ENCODE data around the gene CEBPZ.
"Not testable (repeated sequence)": the region's sequence is repeated elsewhere in the genome, so short reads cannot be mapped to it uniquely, and the experiment has no call there.

CEBPZ gene

DNA sequence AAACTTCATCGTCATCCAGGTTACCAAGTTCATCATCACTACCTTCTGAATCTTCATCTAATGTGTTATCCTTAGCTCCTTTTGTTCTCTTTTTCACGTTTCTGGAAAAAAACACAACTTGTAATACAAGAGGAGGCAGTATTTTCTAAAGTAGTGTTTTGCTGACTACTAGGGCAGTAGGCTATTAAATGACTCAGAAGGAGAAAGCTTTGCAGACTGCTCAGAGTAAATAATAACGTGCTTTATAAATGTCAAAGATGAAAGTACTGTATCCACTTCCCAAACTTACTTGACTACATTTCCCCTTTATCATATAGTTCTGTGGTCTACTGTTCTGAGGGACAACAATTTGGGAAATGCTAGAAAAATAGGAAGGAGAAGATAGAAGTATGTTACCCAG, 19.5 kb downstream of the CEBPZ start:
- DNase-seq: no peak

DNA sequence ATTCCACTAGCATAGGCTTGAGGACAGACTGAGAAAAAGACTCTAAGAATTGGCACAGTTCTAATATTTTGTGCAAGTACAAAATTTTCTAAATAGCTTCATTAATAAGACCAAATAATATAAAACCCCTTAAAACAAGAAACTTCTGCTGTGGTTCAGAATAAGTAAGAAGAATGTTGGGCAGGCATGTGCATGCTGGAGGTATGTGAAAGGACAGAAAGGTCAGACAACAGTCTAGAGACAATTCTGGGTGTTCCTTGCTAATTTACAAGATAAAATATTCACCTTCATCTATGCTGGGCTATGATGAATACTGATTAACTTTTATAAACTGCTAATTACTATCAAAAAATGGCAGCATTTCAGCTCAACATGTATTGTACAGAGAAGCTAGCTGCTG, 20.2 kb downstream of the CEBPZ start:
- no peak for DNase-seq

DNA sequence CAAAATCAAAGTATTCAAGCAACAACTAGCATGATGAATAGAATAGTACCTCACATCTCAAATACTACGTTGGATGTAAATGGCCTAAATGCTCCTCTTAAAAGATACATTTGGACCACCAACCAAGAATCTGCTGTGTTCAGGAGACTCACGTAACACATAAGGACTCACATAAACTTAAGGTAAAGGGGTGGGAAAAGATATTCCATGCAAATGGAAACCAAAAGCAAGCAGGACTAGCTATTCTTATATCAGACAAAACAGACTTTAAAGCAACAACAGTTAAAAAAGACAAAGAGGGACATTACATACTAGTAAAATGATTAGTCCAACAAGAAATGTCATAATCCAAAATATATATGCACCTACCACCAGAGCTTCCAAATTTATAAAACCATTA, 24.6 kb downstream of the CEBPZ start:
- DNase-seq: not testable (repeated sequence)

DNA sequence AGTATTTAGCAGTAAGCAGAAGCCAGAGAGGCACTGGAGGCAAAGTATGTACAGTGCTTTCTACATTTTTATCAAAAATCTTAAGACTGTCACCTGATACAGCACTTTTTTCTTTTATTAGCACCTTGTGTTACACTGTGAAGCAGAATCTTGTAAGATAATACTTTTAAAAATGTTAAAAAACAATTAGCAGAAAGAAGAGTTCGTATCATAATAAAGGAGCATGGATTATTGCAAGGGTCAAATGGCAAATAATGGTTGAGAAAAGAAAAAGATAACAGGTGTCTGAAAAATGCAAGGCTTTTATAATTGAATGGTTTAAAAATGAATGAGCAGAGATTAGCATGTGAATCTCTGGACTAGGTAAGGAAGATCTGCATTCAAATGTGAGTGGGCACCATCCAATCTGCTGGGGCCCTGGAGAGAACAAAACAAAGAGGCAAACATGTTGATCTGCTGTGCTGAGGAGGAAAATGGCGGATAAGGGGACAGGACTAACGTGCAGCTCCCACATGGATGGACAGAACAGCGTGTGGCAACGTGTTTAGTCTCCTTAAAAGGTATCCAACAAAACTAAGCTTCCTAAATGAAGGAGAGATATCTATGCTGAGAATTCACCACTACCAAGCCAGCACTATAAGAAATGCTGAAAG, 25.6 kb downstream of the CEBPZ start:
- no peak for DNase-seq

DNA sequence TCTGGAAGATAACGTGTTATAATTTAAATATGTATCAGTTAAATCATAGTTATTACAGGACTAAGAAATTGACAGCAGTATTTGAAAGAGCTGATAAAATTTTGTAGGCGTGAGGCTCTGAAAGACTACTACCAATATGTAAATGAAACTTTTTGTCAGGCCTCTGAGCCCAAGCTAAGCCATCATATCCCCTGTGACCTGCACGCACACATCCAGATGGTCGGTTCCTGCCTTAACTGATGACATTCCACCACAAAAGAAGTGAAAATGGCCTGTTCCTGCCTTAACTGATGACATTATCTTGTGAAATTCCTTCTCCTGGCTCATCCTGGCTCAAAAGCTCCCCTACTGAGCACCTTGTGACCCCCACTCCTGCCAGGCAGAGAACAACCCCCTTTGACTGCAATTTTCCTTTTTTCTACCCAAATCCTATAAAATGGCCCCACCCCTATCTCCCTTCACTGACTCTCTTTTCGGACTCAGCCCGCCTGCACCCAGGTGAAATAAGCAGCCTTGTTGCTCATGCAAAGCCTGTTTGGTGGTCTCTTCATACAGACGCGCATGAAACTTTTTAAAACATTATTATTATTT, 26.2 kb downstream of the CEBPZ start:
- not testable (repeated sequence) for DNase-seq

DNA sequence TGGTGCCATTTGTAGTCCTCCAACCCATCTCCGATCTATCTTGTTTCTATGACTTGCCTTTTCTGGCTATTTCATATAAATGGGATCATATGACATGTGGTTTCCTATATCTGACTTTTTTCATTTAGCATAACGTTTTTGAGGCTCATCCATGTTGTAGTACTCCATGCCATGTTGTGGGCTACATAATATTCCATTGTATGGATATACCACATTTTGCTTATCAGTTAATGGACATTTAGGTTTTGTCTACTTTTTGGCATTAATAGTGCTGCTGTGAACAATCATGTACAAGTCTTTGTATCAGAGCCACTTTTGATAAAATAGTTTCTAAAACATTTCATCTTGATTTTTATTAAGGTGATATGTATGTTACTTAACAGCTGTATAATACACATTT, 27.7 kb downstream of the CEBPZ start:
- DNase-seq: no peak

DNA sequence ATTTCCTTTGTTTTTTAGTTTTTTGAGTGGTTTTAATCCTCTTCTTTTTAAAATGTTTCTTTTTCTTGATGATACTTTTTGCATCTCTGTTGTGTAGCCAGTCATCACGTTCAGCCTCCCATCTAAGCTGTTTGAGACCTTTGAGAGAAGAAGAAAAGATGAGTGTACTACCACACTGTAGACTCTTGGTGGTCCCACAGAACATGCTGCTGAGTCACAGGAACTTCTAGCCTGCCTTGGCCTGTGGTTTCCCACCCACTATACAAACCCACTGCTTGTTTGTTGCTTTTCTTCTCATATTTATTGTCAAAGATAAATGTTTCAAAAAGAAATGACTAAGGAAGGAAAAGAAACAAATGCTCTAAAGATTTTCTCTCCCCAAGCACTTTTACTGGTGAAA, 29.6 kb downstream of the CEBPZ start:
- DNase-seq: no peak

DNA sequence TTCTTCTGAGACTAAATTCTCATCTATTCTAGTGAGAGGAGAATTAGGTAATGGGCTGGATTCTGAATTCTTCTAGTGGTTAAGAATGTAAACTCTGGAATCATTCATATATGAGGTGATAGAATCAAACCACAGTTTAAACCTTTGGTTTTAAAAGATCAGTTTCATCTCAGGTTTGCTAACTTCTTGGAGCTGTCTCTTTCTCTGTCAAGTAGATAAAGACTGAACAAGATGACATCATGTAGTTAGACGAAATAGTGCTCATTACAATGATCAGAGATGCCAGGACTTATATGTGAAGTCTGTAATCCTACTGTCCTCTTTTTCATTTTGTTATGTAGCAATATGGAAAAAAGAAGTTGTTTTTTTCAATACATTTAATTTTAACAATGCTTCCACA, 30.2 kb downstream of the CEBPZ start:
- no peak for DNase-seq

DNA sequence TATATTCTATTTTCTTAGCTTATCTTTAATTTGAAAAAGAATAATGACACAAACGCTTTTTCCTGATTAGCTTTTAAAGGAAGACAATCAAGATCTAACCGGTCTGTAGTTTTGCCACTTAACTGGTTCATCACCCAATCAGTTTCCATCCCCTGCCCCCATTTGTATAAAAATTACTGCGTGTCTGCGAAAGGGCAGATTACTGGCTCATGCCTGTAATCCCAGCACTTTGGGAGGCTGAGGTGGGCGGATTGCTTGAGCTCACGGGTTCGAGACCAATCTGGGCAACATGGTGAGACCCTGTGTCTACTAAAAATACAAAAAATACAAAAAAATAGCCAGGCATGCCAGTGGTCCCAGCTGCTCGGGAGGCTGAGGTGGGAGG, 32.7 kb downstream of the CEBPZ start:
- no peak for DNase-seq

DNA sequence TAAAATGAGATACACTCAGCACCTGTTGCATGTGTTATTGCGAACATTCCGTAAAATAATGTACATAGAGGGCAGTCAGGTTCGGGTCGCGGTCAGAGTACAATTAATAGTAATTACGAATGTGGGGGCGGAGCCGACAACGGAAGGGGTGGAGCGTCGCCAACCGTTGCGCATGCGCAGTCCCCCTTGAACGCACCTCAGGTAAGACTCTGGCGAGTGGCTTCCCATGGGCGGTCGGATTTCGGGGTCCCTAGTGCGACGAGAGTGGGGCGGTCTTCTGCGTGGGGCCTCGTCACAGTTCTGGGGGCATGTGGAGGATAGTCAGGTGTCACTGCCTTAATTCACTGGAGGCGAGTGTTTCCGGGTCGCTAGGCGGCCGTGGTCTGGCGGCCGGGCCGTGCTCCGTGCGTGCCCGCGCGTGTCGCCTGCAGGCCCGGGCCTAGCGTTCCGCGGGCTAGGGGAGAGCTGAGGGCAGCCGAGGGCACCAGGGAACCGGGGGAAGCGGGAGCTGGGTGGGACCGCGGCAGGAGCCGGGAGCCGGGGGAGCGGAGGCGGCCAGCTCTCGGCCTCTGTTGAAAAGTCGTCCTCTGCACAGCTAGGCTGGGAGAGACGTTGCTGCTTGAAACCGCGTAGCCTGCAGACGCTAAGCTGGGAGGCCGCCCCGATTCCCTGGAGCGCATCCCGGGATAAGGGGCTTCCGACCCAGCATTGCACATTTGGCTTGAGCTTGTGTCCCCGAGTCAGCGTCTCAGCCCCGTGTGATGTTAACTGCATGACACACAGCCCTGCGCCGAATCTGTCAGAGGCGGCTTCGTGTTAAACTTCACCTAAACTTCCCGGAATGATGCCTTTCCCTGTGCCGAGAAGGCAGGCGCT, 34.8 kb downstream of the CEBPZ start, which contains the start of gene CEBPZOS:
TSS of gene CEBPZOS (plus strand) at position 177 of the 876 bp plus-strand sequence. CDS start 3,209 bp downstream, outside the sequence.
- DNase-seq: peak; percentile 63

DNA sequence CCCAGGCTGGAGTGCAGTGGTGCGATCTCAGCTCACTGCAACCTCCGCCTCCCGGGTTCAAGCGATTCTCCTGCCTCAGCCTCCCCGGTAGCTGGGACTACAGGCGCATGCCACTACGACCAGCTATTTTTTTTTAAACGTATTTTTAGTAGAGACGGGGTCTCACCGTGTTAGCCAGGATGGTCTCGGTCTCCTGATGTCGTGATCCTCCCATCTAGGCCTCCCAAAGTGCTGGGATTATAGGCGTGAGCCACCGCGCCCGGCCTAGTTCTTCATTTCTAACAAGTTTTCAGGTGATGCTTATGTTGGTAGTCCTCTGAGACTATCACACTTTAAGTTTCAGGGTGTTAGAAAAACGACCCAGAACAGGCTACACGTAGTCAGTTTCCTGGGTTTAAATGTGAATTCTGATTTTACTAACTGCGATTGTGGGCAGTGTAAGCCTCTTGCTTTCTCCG, 35.5 kb downstream of the CEBPZ start:
- not testable (repeated sequence) for DNase-seq

DNA sequence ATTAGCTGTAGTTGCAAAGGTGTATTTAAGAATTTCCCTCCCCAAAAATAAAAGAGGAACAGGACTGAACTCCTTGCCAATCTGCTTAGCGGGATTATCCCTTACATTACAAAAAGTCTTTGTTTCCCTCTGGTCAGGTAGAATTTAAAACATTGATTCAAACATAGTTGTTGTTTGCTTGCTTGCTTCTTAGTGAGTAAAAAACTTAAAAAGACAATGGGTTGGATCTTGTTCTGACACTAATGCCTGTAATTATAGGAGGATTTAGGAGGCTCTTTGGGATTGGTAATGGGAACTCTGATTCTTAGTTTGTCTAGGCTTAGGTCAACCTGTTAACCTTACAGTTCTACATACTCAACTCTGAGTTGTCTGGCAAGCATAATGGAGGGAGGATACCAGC, 38.8 kb downstream of the CEBPZ start:
- DNase-seq: no peak

DNA sequence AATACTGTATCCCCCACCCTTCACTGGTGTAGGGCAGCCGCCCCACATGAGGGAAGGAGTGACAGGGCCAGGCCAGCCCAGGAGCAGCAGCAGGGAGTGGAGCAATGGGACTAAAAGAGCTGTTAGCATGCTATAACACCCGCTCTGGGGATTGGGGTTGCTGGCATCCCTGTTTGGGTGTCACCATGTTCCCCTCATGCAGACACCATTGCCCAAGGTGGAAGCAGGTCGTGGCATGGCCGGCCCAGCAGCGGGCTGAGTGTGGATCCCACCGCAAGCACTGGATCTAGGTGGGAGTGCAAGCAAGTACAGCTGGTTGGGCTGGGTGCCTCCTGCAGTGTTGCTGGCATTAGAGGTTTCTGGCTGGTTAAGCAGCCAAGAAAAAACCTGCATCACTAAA, 39.6 kb downstream of the CEBPZ start:
- DNase-seq: no peak

DNA sequence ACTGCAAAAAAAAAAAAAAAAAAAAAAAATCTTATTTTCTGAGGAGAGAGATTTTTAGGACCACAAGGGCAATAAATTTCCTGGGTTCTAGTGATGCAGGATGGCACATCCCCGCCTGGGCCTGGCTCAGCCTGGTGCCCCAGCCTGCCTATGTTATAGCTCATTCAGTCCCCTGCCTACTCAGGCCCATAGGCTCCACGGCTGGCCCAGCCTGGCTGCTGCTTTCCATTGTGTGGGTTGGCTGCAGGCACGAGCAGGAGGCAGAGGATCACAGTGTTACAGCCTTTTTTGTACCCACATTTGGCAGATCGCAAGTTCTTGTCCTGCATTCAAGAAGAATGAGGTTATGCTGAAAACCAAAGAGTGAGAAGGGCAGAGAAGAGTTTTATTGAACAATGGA, 40.1 kb downstream of the CEBPZ start:
- no peak for DNase-seq

DNA sequence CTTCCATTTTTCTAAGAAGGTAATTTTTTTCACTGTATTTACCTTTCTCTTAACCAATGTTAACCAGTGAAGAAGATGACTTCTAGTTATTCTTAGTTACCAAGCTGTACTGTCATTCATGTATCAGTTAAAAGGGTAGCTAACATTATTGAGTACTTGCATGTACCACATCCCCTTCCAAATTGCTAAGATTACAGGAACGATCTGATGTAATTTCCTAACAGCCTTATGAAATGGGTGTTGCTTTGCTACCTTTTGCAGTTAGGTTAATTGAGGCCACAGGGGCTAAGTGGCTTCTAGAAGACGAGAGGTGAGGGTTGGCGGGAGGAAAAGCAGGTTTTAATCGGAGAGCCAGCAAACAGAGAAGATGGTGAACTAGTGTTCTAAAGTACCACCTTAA, 41.1 kb downstream of the CEBPZ start:
- no peak for DNase-seq

DNA sequence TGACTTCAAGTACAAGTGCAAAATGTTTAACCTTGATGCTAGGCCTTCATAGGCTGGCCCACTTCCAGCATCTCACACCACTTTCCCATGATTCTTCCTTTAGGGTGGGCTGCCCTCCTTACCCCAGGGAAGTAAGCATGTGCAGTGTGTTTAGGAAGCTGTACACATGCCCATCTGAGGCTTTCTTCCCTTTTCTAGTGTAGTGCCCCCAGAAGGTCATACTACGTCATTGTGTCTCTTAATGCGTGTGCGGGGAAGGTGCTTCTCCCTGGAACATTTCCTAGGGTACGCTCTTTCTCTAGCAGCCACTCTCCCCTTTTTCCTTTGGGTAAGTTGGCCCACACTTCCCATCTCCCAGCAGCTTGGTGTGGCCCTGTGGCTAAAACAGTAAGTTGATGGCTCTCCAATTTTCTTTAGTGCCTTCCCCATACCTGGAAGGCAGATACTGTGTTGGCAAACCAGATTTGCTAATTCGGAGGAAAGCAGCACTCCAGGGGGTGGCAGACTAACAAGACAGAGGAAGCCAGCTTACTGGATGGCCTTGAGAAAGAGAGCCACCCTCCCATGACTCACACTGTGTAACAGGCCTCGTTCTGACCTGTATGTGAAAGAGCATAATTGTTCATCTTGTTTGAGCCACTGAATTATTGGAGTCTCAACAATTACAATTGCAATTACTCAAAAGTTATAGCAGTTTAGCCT, 41.8 kb downstream of the CEBPZ start:
- DNase-seq: no peak

DNA sequence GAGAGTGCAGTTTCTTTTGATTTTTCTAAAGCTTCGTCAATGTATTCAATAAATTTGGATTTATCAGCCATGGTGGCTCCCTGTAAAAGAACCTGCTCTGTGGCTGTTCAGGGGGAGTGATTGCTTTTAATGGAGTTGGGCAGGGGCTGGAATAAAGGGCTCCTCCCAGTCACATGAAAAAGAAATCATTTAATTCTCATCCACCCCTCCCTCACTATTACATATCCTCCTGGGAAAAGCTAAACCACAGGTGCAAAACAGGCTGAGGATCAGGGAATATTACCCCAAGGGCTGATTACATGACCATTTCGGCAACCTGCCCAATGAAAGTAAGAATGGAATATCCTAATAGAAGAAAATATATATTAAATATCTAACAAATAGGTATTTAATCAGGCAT, 42.8 kb downstream of the CEBPZ start, which contains the start of gene SULT6B1:
TSS of gene SULT6B1 (minus strand) at position 101 of the 400 bp plus-strand sequence. CDS start at position 71, 30 bp downstream.
- DNase-seq: no peak

DNA sequence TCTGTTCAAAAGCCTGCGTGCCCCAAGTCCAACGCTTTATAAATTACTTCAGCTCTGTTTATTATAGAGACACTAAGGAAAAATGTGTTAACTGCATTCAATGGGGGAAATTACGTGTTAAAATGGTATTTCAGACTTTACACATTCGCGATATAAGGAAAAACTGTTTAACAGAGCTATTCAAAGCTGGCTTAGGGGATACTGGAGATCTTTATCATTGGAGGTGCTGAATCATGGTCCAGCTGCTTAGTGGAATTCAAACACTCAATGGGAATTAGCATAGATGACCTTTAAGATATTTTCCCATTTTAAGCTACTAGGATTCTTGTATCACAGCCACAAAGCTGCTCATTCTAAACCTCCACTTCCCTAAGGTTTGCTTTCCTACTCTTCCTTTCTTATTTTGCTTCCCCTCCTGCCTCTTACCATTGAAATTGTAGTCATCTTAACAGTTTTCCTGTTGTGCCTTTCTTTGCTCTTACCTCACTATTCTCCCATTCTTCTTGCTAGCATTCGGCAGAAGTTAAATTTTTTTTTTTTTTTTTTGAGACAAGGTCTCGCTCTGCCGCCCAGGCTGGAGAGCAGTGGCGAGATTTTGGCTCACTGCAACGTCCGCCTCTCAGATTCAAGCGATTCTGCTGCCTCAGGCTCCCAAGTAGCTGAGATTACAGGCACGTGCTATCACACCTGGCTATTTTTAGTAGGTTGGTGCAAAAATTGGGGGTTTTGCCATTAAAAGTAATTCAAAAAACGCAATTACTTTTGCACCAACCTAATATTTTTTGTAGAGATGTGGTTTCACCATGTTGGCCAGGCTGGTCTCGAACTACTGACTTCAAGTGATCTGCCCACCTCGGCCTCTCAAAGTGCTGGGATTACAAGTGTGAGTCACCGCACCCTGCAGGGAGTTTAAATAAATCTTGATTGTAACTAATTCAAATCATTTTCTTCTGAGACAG, 49.4 kb downstream of the CEBPZ start:
- DNase-seq: no peak

DNA sequence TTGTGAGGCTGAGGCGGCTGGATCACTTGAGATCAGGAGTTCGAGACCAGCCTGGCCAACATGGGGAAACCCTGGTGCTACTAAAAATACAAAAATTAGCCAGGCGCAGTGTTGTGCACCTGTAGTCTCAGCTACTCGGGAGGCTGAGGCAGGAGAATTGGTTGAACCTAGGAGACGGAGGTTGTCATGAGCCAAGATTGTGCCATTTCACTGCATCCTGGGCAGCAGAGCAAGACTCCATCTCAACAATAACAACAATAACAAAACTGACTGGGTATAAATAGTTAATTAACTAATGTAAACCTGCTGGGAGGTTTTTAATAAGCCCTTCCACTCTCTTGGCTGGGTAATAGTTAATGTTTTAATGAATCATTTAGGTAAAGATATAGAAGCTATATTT, 50.8 kb downstream of the CEBPZ start:
- DNase-seq: no peak

DNA sequence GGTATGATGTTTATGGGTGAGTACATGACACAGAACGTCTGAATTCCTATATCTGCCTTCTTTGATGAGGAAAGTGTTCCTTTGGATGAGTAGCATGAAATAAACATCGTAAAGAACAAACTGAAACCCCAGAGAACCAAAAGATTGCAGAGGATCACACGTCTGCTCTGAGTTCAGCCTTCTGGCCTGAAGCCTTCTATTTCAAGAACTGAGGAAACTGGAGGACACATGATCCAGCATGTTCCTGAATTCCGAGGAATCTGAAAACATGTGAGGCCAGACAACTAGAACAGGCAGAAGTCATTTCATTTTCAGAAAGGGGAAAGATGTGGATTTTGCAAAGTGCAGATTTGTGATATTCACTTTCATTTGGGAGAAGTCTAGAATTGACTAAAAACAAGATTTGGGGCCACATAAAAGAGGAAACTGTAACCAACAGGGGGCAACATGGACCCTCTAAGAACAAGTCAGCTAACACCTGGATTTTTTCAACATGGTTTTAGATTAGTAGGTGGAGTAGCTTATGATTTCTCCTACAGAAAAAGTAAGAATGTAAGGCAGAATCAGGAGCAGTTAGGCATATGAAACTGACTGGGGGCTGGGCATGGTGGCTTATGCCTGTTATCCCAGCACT, 51.3 kb downstream of the CEBPZ start:
- no peak for DNase-seq

DNA sequence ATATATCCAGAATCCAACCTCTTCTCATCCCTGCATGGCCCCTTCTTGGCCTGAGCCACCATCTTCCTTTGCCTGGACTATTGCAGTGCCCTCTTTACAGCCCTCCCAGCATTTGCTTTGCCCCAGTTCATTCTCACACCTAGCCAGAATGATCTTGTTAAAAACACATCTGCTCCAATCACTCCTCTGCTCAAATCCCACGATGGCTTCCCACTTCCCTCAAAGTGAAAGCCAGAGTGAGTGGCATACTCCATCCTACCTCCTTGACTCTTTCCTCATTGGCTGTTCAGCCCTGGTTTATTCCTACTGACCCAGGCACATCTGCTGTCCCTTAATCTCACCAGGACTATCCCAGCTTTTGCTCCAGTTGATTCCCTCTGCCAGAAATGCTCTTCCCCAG, 57.7 kb downstream of the CEBPZ start:
- no peak for DNase-seq

DNA sequence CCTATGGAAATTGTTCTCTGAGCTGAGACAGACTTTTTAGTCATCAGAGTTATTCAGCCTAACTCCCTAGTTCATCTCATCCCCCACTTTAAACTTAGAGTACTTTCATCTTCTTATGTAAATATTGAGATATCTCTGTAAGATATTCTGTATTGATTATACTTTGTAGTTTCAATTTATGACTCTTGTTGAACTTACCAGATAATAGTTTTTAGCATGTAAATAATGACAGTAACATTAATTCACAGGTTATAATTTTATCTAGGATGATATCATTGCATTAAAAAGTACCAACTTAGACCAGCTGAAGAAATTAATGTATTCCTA, 59.8 kb downstream of the CEBPZ start:
- DNase-seq: no peak

Data from 8988T (cell line).